ENCODE data around the gene NPR3. TPM values are rescaled to one million over a fixed set of nuclear protein-coding genes. Genes with fewer than 3 reads are reported as not detected.

Gene NPR3
- total and polyA plus RNA-seq, 2 donors (not counting 3 experiments of a cell fraction or from before 2014, with no cell fraction given), result 0.01 to 0.53 TPM

- Histone ChIP-seq H3K9ac (replicated peaks; ENCODE audit: extremely low read depth, insufficient read depth, low read length) (no peak overlapping the region), H3K4me1 (ENCODE audit: control insufficient read depth, extremely low read depth, insufficient read depth, low read length) (no peaks in the 10 kb centered on the region), H3K79me2 (ENCODE audit: control insufficient read depth, insufficient read depth, low read length) (no peaks in the 10 kb centered on the region), H3K27me3 (ENCODE audit: control insufficient read depth in 2 of 2, insufficient read depth in 2 of 2, low read length in 2 of 2) (no peaks in the 10 kb centered on the region), H3K9me3 (replicated peaks; ENCODE audit: control insufficient read depth, insufficient read depth, low read length) (no peaks in the 10 kb centered on the region), H3K4me2 (ENCODE audit: insufficient read depth, low read length) (no peak overlapping the region), H3K9me1 (replicated peaks; ENCODE audit: control insufficient read depth, extremely low read depth, insufficient read depth, low read length) (no peaks in the 10 kb centered on the region), H2AFZ (ENCODE audit: low read depth, low read length) (no peak overlapping the region), H3K4me3 (replicated peaks in 1 of 3; ENCODE audit: insufficient read depth in 1 of 3, low read depth in 1 of 3, low read length in 3 of 3) (no peak overlapping the region), H3K36me3 (ENCODE audit: control insufficient read depth in 2 of 2, extremely low read depth in 1 of 2, insufficient read depth in 2 of 2, low read length in 2 of 2) (no peaks in the 10 kb centered on the region), H3K27ac (ENCODE audit: insufficient read depth, low read depth, low read length) (no peak overlapping the region), H4K20me1 (replicated peaks; ENCODE audit: control insufficient read depth, extremely low read depth, insufficient read depth, low read length) (no peaks in the 10 kb centered on the region)
- BruUV-seq (replicated peaks), result no TSS peak
- TF ChIP-seq EZH2 (IDR thresholded peaks at IDR 0.05; ENCODE audit: borderline replicate concordance, low read depth, low read length, severe bottlenecking) (no peak), FOS (IDR thresholded peaks at IDR 0.05; ENCODE audit: borderline replicate concordance, insufficient read depth, low read length) (no peak), POLR2A (IDR thresholded peaks at IDR 0.05; ENCODE audit: low read depth, low read length) (no peak), CTCF (IDR thresholded peaks at IDR 0.05; ENCODE audit: extremely low read depth in 1 of 2, insufficient read depth in 1 of 2, low read depth in 1 of 2, low read length in 2 of 2) (no peak), GATA2 (IDR thresholded peaks at IDR 0.05; ENCODE audit: insufficient read depth, insufficient read length, low read depth, low read length) (no peak), MAX (IDR thresholded peaks at IDR 0.05; ENCODE audit: insufficient read depth, insufficient read length) (no peak), JUN (IDR thresholded peaks at IDR 0.05; ENCODE audit: borderline replicate concordance, insufficient read depth, insufficient read length, low read depth) (no peak), MYC (IDR thresholded peaks at IDR 0.05; ENCODE audit: low read depth, low read length) (no peak), POLR2AphosphoS5 (IDR thresholded peaks at IDR 0.05; ENCODE audit: insufficient read depth, low read depth, low read length) (no peak)
- dilution Hi-C loops (cut with MboI; ENCODE audit: extremely low pct_ligation_motif_present, low sequenced_read_pairs), result no loop called here
- intact Hi-C loops (cut with micrococcal nuclease), result no loop called here
- ChIA-PET CTCF (no interaction called here), POLR2A (no interaction called here)
- no peak for FAIRE-seq
- no peak for DNase-seq (ENCODE audit: low read depth, low spot score)
Measured at GRCh38 chr5:32745317-32745716, 34.2 kb downstream of the NPR3 start.

All from endothelial cell of umbilical vein (primary cell).